GM21526 (cell line): ENCODE data around the gene ASIC2.

Experiments
- ATAC-seq: cut with Tn5 transposase; IDR thresholded peaks from one replicate; pipeline ENCODE4 v1.9.1; 2021; ENCODE audit warnings: moderate library complexity; ENCODE audit not compliant: unreplicated experiment, low FRiP score

Gene ASIC2

GRCh38 chr17:33290253-33290652, 2.8 kb downstream of the ASIC2 start:
- ATAC-seq = no peak

DNA sequence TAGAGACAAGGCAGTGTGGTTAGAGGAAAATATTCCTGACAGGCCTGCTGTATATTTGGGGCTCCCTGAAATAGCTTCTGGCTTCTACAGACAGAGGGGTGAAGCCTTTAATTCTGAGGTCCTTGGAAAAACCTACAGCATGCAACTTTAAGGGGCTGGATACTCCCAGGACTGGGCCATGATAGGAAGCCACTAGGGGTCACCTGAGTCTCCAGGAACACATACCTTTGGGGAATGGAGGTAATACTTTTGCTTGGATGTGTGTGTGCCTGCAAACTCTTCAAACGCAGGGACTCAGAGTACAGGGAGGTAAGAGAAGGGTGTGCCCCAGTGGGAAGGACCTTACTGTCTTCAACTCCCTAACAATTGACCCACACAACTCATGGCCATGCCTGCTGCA, 4.1 kb downstream of the ASIC2 start:
- no peak for ATAC-seq

DNA sequence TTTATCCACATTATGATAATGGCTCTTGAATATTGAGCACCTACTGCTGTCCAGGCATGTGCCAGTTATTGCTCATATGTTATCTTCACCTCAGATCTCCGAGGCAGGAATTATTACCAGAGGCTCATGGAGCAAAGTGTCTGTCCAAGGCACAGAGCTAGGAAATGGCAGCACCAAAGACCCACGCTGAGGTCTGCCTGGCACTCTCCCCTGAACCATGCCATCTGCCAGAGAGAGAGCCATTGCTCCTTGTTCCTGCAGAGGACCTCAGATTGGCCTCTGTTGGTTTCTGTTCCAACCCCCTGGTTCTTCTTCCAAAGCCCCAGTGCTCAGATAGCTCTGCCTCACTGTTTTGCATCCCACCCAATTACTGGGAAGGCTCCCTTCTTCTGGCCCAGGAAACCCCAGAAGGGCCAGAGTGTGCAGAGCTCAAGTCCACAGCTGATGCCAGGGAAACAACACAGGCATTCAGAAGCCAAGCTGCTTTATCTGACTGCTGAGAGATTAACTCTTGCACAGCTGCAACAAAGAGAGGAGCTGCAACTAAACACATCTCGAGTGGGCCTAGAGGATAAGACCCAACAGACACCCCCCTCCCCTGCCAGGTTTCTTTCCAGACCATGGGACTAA, 5.9 kb downstream of the ASIC2 start:
- ATAC-seq = no peak

GRCh38 chr17:33285413-33285812, 7.7 kb downstream of the ASIC2 start:
- no peak for ATAC-seq

- no peak for ATAC-seq
Observed at GRCh38 chr17:33284022-33284421, 9.1 kb downstream of the ASIC2 start.

- no peak for ATAC-seq
Observed at GRCh38 chr17:33280162-33280943, 12.7 kb downstream of the ASIC2 start.

- no peak for ATAC-seq
Observed at GRCh38 chr17:33277436-33278100, 15.5 kb downstream of the ASIC2 start.

DNA sequence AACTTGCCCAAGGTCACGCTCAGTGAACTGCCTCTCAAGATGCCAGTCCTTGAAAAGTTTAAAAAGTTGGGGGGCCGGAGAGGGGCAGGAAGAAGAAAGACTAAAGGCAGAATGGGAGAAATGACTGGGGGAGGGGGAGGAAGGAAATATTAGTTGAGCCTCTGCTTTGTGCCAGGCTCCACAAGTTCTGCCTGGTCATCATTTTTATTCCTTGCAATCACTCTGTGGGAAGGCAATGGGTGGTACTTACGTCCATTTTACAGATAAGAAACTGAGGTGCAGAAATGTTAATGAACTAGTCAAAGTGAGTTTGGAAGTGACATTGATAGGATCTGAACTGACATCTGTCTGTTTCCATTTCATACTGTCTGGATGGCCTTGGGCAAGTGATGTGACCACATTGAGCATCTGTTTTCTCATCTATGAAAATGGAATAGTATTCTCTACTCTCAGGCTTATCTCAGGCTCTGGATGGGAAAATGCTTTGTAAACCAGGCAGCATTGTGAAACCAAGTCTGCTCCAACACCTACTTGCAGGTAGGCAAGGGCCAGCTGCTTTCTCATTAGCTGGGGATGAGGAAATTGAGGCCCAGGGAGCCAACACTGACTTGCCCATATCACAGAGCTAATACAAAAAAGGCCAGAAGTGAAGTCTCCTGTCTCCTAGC, 19.2 kb downstream of the ASIC2 start:
- ATAC-seq = no peak

GRCh38 chr17:33273271-33273670, 19.8 kb downstream of the ASIC2 start:
- ATAC-seq = no peak

DNA sequence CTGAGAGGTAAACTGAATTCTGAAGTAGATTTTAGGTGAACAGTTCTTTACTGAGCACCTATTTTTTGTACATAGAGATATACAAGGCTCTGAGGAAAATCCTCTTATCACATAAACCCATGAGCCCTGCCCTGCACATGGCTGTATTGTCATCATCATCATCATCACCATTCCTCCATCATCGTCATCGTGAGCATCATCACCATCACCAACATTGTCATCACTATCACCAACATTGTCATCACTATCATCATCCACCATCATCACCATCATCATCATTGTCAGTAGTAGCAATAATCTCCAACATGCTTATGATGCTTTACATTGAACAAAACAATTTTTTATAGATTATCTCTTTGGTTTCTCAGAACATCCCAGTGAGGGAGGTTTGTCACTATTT, 20.7 kb downstream of the ASIC2 start:
- no peak for ATAC-seq

DNA sequence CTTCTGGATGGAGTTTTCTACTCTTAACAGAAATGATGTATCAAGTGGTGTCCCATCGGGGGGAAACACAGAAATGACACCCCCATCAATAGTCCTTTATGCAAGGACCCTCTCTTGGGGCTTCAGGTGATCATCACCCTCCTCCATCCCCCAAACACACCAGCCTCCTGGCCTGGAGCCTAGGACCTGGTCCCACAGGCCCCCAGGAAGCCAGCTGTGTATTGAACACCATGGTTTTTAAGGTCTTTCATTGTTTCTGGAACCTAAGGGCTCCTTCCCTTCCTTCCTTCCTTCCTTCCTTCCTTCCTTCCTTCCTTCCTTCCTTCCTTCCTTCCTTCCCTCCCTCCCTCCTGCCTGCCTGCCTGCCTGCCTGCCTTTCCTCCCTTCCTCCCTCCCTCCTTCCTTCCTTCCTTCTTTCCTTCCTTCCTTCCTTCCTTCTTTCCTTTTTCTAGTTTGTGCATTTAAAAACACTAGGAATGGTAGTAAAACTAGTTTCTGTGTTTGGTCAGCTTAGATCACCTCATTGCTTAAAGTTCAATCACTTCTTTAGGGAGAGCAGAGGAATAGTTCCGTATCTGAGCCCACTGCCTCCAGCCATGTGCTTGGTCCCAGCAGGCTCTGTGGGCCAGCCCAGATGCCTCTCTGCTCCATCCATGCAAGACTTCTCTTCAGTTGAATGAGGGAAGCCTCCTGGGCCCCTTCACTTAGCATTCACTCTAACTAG, 23.6 kb downstream of the ASIC2 start:
- no peak for ATAC-seq

- no peak for ATAC-seq
Observed at GRCh38 chr17:33267851-33268548, 25.1 kb downstream of the ASIC2 start.

DNA sequence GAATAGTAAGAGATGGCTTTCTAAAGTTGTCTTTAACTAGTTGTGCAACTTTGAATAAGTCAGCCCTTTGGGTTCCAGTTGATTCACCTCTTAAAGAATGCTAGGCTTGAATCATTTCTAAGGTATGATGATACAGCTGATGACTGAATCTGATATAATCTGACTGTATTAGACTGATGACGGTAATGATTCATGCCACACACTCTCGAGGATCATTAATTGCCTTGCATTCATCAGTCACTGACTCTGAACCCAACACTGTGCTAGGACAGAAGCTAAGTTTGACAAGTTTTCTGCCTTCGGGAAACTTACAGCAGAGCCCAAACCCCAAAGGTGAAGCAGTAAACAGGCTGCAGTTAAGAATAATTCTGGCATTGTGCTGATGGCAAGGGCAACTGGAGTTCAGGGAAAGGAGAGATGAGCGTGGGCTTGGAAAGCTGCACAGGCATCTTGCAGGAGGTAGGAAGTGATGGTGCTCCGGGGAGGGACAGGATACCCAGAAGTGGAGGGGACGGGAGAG, 25.8 kb downstream of the ASIC2 start:
- no peak for ATAC-seq

- no peak for ATAC-seq
Observed at GRCh38 chr17:33266611-33267010, 26.5 kb downstream of the ASIC2 start.

DNA sequence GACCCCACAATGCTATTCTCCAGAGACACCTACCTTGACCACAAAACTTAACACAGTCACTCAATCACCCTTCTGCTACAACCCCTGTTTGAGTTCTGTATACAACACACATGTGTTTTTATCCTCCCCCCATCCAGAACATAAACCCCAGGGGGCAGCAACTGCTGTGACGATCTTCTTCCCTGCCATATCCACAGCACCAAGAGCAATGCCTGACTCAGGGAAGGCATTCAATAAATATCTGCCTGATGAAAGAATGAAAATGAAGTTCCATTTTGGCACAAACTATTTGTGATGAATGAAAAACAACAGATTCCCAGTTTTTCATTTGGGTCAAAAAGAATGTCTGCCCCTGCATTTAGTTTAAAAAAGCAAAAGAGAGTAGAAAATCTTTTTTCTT, 27.0 kb downstream of the ASIC2 start:
- no peak for ATAC-seq

DNA sequence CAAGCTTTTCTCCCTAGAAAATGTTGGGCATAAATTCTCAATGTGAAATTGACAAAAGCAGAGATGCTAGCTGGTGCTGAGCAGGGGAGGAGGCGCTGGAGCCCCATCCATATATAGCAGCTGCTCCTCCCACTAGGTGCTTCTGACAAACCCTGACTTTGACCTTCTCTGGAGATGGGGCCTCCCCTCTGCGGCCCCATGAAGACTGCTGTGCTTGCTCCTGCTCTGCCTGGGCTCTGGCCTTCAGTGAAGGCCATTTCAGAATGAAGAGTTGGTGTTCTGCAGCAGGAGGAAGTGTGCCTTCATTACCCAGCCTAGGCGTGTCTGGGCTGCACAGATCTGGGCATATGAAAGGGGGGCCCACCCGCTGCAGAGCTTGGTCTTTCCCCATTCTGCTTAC, 29.7 kb downstream of the ASIC2 start:
- ATAC-seq = no peak

- ATAC-seq = no peak
Observed at GRCh38 chr17:33262266-33263123, 30.6 kb downstream of the ASIC2 start.

- no peak for ATAC-seq
Observed at GRCh38 chr17:33261820-33262219, 31.3 kb downstream of the ASIC2 start.

- ATAC-seq = no peak
Observed at GRCh38 chr17:33260638-33261037, 32.5 kb downstream of the ASIC2 start.
